Muscle of leg (tissue), 11 donors: ENCODE data around the gene COL6A1. TPM values are rescaled to one million over a fixed set of nuclear protein-coding genes. Genes with fewer than 3 reads are reported as not detected.

Experiments used
- DNase-seq: peaks from one replicate; pipeline ENCODE4 v3.0.0; 2013
- H3K27ac ChIP-seq: one replicate; pipeline ENCODE4 v1.5.1; 2013; ENCODE audit warnings: mild to moderate bottlenecking, low read length, control low read depth
- H3K27me3 ChIP-seq: one replicate; pipeline ENCODE4 v1.6.1; 2013; ENCODE audit warnings: low read length; ENCODE audit not compliant: control insufficient read depth, insufficient read depth
- H3K36me3 ChIP-seq: one replicate; pipeline ENCODE4 v1.6.1; 2013; ENCODE audit warnings: low read length; ENCODE audit not compliant: control insufficient read depth, insufficient read depth
- H3K4me1 ChIP-seq: one replicate; pipeline ENCODE4 v1.6.1; 2013; ENCODE audit warnings: low read length; ENCODE audit not compliant: control insufficient read depth, insufficient read depth
- H3K4me3 ChIP-seq: one replicate; pipeline ENCODE4 v1.5.1; 2013; ENCODE audit warnings: low read length, control low read depth
- H3K9me3 ChIP-seq: replicated peaks from 2 replicates; pipeline ENCODE4 v1.6.1; 2013; ENCODE audit warnings: low read depth, low read length; ENCODE audit not compliant: control insufficient read depth
- WGBS: methylation state at CpG from one replicate; pipeline ENCODE4 v1.1.5; 2013; ENCODE audit warnings: missing lambda C conversion rate; ENCODE audit not compliant: insufficient coverage; 5-methylcytosine and 5-hydroxymethylcytosine counted together
- polyA plus RNA-seq, 8 donors: library from polyadenylated mRNA; unstranded; fragments of 120-200 nt; gene quantifications; one replicate each; pipeline versions ENCODE4 v1.2.1 to v1.2.3, GENCODE V29; 2013; ENCODE audit warnings: inconsistent platforms in 1 of 8, low replicate concordance in 1 of 8; ENCODE audit not compliant: insufficient read length in 8 of 8, insufficient read depth in 1 of 8
- total RNA-seq: library from RNA; stranded (reverse); fragments of 120-200 nt; gene quantifications from one replicate; pipeline ENCODE4 v1.2.4, GENCODE V29; 2013

Gene COL6A1
- total and polyA plus RNA-seq, 9 donors: 292 to 750 (median 533) TPM

DNA sequence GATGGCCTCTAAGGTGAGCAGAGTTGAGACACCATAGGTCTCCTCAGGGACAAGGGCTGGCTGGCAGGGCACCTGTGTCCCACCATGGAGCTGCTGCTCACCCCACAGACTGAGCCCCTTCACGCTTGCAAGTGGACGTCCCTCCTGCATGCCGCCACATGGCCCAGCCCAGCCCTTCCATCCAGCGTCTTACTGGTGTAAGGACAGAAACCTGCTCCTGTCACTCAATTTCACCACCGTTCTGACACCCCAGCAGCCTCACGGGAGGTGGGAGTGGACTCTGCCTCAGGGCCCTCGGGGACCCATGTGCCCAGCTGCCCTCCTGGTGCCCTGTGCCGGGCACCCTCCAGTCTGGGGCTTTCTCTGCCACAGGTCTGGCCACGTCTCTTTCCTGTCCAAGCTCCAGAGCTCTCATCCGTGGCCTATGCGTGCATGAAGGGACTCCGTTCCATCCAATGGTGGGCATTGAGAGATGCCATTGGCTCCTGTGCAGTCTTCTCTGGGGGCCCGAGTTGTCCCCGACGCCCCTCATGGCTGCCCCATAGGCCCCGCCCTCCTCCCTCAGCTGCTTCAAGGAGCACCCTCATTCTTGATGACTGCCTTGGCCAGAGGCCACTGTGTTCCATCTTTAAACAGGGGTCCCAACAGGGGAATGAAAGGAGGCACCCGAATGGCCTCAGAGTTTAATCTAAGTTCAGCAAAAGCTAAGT is 42.6 kb upstream of the COL6A1 start:
- peaks cover 28% of the 10 kb centered on the region for H3K9me3 ChIP-seq
- DNase-seq: peak; percentile 27
- H3K4me3 ChIP-seq: no peak overlapping the region
- no peak overlapping the region for H3K27ac ChIP-seq
- H3K36me3 ChIP-seq: no peaks in the 10 kb centered on the region
- WGBS: 78% methylated on average over 16 of the region's 17 CpGs
- peaks cover 13% of the 10 kb centered on the region for H3K4me1 ChIP-seq
- H3K27me3 ChIP-seq: peaks cover 6% of the 10 kb centered on the region

DNA sequence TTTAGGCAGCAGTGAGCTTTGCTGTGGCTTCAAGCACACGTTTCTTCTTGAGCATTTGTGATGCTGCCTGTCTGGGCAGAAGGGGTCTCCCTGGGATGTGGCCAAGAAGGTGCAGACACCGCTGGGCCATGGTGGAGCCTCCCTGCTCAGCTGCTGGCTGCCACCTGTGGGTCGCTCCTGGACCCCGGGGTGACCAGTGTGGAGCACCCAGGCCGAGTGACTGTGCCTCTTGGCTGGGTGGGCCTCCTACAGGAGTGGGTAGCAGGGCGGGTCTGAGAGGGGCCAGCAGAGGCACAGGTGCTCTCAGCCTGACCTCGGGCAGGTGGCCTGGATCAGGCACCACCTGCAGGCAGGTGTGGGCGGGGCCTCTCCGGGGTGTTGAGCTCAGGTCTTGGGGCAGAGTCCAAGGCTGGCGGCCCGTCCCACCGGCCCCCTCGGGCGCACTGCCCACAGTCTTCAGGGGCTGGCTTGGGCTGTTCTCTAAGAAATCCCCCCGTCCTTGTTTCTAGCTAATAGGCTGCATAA is 42.0 kb upstream of the COL6A1 start:
- WGBS: 92% methylated on average over 15 of the region's 15 CpGs
- peaks cover 3% of the 10 kb centered on the region for H3K27me3 ChIP-seq
- no peak overlapping the region for H3K4me3 ChIP-seq
- peaks cover 13% of the 10 kb centered on the region for H3K4me1 ChIP-seq
- peaks cover 23% of the 10 kb centered on the region for H3K9me3 ChIP-seq
- no peak for DNase-seq
- H3K36me3 ChIP-seq: no peaks in the 10 kb centered on the region
- no peak overlapping the region for H3K27ac ChIP-seq

- no peak for DNase-seq
- Histone ChIP-seq H3K9me3 (peaks cover 18% of the 10 kb centered on the region), H3K4me1 (peaks cover 13% of the 10 kb centered on the region), H3K4me3 (no peak overlapping the region), H3K27ac (no peak overlapping the region), H3K36me3 (no peaks in the 10 kb centered on the region), H3K27me3 (peaks cover 2% of the 10 kb centered on the region)
- 94% methylated on average over 10 of the region's 20 CpGs for WGBS
Observed at GRCh38 chr21:45940091-45940490, 41.5 kb upstream of the COL6A1 start.

GRCh38 chr21:45940621-45941337 is 40.8 kb upstream of the COL6A1 start:
- H3K27ac ChIP-seq: no peak overlapping the region
- WGBS: 79% methylated on average over 11 of the region's 23 CpGs
- H3K9me3 ChIP-seq: peaks cover 11% of the 10 kb centered on the region
- peaks cover 20% of the 10 kb centered on the region for H3K4me1 ChIP-seq
- H3K36me3 ChIP-seq: no peaks in the 10 kb centered on the region
- H3K27me3 ChIP-seq: peaks cover 2% of the 10 kb centered on the region
- DNase-seq: no peak
- H3K4me3 ChIP-seq: no peak overlapping the region

- Histone ChIP-seq H3K4me1 (peaks cover 21% of the 10 kb centered on the region), H3K9me3 (peaks cover 5% of the 10 kb centered on the region), H3K27me3 (no peaks in the 10 kb centered on the region), H3K36me3 (no peaks in the 10 kb centered on the region), H3K27ac (no peak overlapping the region), H3K4me3 (no peak overlapping the region)
- DNase-seq: no peak
- WGBS: 74% methylated on average over 13 of the region's 14 CpGs
Observed at GRCh38 chr21:45941338-45941710, 40.2 kb upstream of the COL6A1 start.

DNA sequence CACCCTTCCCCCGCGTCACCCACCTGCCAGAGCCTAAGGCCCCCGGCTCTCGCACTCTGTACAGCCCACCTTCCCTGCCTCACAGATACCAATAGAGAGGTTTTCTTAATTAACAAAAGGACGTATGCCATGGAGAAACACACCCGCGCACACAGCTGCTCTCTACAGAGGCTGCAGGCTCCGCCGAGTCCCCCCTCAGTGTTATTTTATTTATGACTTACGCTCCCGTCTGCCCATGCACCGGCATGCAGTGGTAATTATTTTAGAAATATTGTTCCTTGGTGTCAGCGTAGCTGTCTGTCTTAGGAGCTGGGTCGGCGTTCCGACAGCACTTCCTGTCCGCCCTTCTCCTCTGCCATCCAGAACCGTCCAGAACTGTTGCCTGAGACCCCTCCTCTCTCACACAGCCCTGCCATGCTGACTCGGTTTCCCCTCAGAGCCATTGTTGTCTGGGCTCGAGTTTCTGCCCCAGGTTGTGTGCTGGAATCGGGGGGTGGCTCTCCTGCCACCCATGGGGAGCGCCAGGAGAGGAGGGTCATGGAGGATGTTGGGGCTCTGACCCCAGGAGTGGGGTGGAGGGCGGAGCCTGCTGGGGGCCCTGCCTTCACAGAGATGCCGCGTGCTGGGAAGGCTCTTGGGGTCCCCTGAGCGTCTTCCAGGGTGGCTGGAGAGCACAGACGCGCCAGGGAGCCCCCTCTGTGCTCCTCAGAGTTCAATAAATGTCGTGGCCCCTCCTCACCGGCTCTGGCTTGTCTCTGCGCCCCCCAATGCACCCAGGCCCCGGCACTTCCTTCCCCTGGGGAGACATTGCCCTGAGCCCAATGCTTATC is 39.6 kb upstream of the COL6A1 start:
- Histone ChIP-seq H3K4me1 (peaks cover 21% of the 10 kb centered on the region), H3K36me3 (no peaks in the 10 kb centered on the region), H3K27ac (no peak overlapping the region), H3K4me3 (no peak overlapping the region), H3K9me3 (no peaks in the 10 kb centered on the region), H3K27me3 (no peaks in the 10 kb centered on the region)
- no peak for DNase-seq
- WGBS: 74% methylated on average over 15 of the region's 32 CpGs

- Histone ChIP-seq H3K27me3 (peaks cover 3% of the 10 kb centered on the region), H3K4me3 (no peak overlapping the region), H3K27ac (no peak overlapping the region), H3K36me3 (no peaks in the 10 kb centered on the region), H3K9me3 (no peaks in the 10 kb centered on the region), H3K4me1 (peaks cover 19% of the 10 kb centered on the region)
- WGBS: 76% methylated on average over 19 of the region's 20 CpGs
- DNase-seq: no peak
Observed at GRCh38 chr21:45942755-45943629, 38.6 kb upstream of the COL6A1 start.

DNA sequence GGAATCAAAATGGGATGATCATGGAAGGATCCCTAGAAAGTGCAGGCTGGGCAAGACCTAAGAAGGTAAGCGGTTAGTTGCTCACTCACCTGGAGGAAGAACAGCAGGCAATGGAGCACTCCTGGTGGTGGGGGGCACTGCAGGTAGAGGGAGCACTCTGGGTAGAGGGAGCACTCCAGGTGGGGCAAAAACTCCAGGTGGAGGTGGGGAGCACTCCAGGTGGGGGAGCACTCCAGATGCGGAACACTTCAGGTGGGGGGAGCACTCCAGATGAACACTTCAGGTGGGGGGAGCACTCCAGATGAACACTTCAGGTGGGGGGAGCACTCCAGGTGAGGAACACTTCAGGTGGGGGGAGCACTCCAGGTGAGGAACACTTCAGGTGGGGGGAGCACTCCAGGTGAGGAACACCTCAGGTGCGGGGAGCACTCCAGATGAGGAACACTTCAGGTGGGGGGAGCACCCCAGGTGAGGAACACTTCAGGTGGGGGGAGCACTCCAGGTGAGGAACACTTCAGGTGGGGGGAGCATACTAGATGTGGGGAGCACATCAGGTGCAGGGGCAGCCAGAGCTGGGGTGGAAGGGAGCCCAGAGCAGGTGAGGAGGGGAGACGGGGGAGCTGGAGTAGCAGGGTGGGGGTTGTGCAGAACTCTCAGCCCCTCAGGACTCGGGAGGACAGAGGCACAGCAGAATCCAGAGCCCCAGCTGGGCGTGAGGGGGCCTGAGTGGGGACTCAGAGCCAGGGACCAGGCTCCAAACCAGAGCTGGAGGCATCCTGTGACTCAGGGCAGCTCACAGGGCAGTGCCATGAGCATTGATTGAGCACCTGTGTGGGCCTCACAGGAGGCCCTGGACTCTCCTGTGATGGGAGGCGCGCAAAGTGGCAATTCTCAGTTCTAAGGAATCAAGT is 37.7 kb upstream of the COL6A1 start:
- Histone ChIP-seq H3K27ac (no peak overlapping the region), H3K9me3 (no peaks in the 10 kb centered on the region), H3K36me3 (no peaks in the 10 kb centered on the region), H3K4me1 (peaks cover 12% of the 10 kb centered on the region), H3K27me3 (peaks cover 5% of the 10 kb centered on the region), H3K4me3 (no peak overlapping the region)
- WGBS: 84% methylated on average over 8 of the region's 8 CpGs
- DNase-seq: no peak

DNA sequence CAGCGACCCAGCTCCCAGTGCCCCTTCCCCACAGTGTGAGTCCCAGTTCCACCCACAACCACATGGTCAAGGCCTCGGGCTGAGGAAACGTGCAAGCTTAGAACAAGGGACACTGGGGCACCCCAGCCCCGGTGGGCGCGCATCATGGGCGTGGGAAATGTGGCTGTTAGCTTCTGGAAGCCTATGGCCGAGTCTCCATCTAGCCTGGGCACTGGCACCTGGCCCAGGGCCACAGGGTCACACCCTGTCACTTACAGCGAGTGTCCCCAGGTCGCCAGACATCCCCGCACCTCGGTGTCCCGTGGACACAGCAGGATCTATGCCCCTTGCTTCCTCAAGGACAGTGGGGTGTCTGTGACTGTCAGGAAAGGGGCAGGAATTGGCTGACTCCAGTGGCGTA is 37.0 kb upstream of the COL6A1 start:
- Histone ChIP-seq H3K4me3 (no peak overlapping the region), H3K9me3 (no peaks in the 10 kb centered on the region), H3K36me3 (no peaks in the 10 kb centered on the region), H3K4me1 (peaks cover 17% of the 10 kb centered on the region), H3K27me3 (peaks cover 5% of the 10 kb centered on the region), H3K27ac (no peak overlapping the region)
- 85% methylated on average over 12 of the region's 14 CpGs for WGBS
- DNase-seq: no peak
